UCSD-AML1 (cell line): ENCODE measurements around the gene CR2.
A peak's percentile ranks its signal among the peaks of the same experiment; 100 is the strongest.
"Not testable (repeated sequence)": the region's sequence is repeated elsewhere in the genome, so short reads cannot be mapped to it uniquely, and the experiment has no call there.

Experiments used
- DNase-seq: peaks from one replicate; lab custom pipeline; 2025; ENCODE audit not compliant: unreplicated experiment; lab: John Stamatoyannopoulos, UW

CR2 gene

GRCh38 chr1:207454046-207454964 is at the start of gene CR2:
Gene CR2 (plus strand): TSS chr1:207454328. CDS start chr1:207454419, 91 bp downstream.
- DNase-seq: no peak

- no peak for DNase-seq
Measured at GRCh38 chr1:207404849-207405525, 49.1 kb upstream of the CR2 start.

- no peak for DNase-seq
Measured at GRCh38 chr1:207405814-207406213, 48.3 kb upstream of the CR2 start.

GRCh38 chr1:207407655-207408260 is 46.4 kb upstream of the CR2 start:
- DNase-seq: no peak

- DNase-seq: no peak
Measured at GRCh38 chr1:207412845-207413244, 41.3 kb upstream of the CR2 start.

GRCh38 chr1:207414606-207415108 is 39.5 kb upstream of the CR2 start:
- DNase-seq: peak; percentile 48

- no peak for DNase-seq
Measured at GRCh38 chr1:207417076-207417475, 37.1 kb upstream of the CR2 start.

- DNase-seq: no peak
Measured at GRCh38 chr1:207418351-207418750, 35.8 kb upstream of the CR2 start.

GRCh38 chr1:207420109-207420508 is 34.0 kb upstream of the CR2 start:
- DNase-seq: no peak

GRCh38 chr1:207421078-207421477 is 33.0 kb upstream of the CR2 start:
- no peak for DNase-seq

GRCh38 chr1:207423560-207424292 is 30.4 kb upstream of the CR2 start:
- no peak for DNase-seq

GRCh38 chr1:207424570-207425131 is 29.5 kb upstream of the CR2 start:
- DNase-seq: no peak

- no peak for DNase-seq
Measured at GRCh38 chr1:207427832-207428585, 26.1 kb upstream of the CR2 start.

GRCh38 chr1:207428783-207429182 is 25.3 kb upstream of the CR2 start:
- no peak for DNase-seq

GRCh38 chr1:207429963-207430362 is 24.2 kb upstream of the CR2 start:
- no peak for DNase-seq

GRCh38 chr1:207430602-207431001 is 23.5 kb upstream of the CR2 start:
- no peak for DNase-seq

GRCh38 chr1:207431508-207431907 is 22.6 kb upstream of the CR2 start:
- no peak for DNase-seq

- no peak for DNase-seq
Measured at GRCh38 chr1:207433435-207433834, 20.7 kb upstream of the CR2 start.

- not testable (repeated sequence) for DNase-seq
Measured at GRCh38 chr1:207436746-207437145, 17.4 kb upstream of the CR2 start.

- no peak for DNase-seq
Measured at GRCh38 chr1:207440626-207441025, 13.5 kb upstream of the CR2 start.
